OCI-LY1 (cell line): ENCODE data around the gene GNG2.

Experiments
- H2AFZ ChIP-seq: fragments of 200-600 bp; sonication (generic), shearing (Covaris generic); 2 replicates; pipeline ENCODE4 v1.6.0; 2014; ENCODE audit warnings: antibody characterized with exemption, mild to moderate bottlenecking, low read length
- H3F3A ChIP-seq: fragments of 200-600 bp; sonication (generic), shearing (Covaris generic); 2 replicates; pipeline ENCODE4 v1.6.0; 2014; ENCODE audit warnings: mild to moderate bottlenecking, antibody characterized with exemption, low read length, moderate library complexity; ENCODE audit not compliant: insufficient read depth
- H3K27ac ChIP-seq: fragments of 200-600 bp; sonication (generic); 2 replicates; pipeline ENCODE4 v1.5.1; 2014; ENCODE audit warnings: low read length, mixed run types, mild to moderate bottlenecking, low read depth; ENCODE audit not compliant: poor library complexity, severe bottlenecking
- H3K27me3 ChIP-seq: fragments of 200-600 bp; sonication (generic); 2 replicates; pipeline ENCODE4 v1.6.0; 2014; ENCODE audit warnings: antibody characterized with exemption, mild to moderate bottlenecking, low read length, moderate library complexity; ENCODE audit not compliant: insufficient read depth
- H3K36me3 ChIP-seq: fragments of 200-600 bp; sonication (generic); 2 replicates; pipeline ENCODE4 v1.6.1; 2014; ENCODE audit warnings: mild to moderate bottlenecking, antibody characterized with exemption, low read length, moderate library complexity, mixed read lengths; ENCODE audit not compliant: insufficient read depth
- H3K4me1 ChIP-seq: fragments of 200-600 bp; sonication (generic); 2 replicates; pipeline ENCODE4 v1.5.1; 2014; ENCODE audit warnings: mild to moderate bottlenecking, low read length, moderate library complexity; ENCODE audit not compliant: insufficient read depth, severe bottlenecking
- H3K4me2 ChIP-seq: fragments of 200-600 bp; sonication (generic), shearing (Covaris generic); 2 replicates; pipeline ENCODE4 v1.6.1; 2014; ENCODE audit warnings: low read length
- H3K4me3 ChIP-seq: fragments of 200-600 bp; sonication (generic); 2 replicates; pipeline ENCODE4 v1.5.1; 2014; ENCODE audit warnings: low read length, low read depth, mild to moderate bottlenecking, mixed read lengths; ENCODE audit not compliant: poor library complexity, severe bottlenecking
- H3K79me2 ChIP-seq: fragments of 200-600 bp; shearing (Covaris generic); 2 replicates; pipeline ENCODE4 v1.6.1; 2016; ENCODE audit warnings: mixed run types, low read length, mixed read lengths; ENCODE audit not compliant: insufficient read depth
- H3K9ac ChIP-seq: fragments of 200-600 bp; sonication (generic), shearing (Covaris generic); 2 replicates; pipeline ENCODE4 v1.6.1; 2014; ENCODE audit warnings: mild to moderate bottlenecking, low read length, mixed read lengths
- H3K9me2 ChIP-seq: fragments of 200-600 bp; sonication (generic), shearing (Covaris generic); 2 replicates; pipeline ENCODE4 v1.6.1; 2014; ENCODE audit warnings: low read depth, mild to moderate bottlenecking, low read length, mixed read lengths
- H3K9me3 ChIP-seq: fragments of 200-600 bp; shearing (Covaris generic); 2 replicates; pipeline ENCODE4 v1.6.1; 2014; ENCODE audit warnings: low read length, mixed read lengths
- H4K20me1 ChIP-seq: fragments of 200-600 bp; sonication (generic), shearing (Covaris generic); 2 replicates; pipeline ENCODE4 v1.6.0; 2016; ENCODE audit warnings: mild to moderate bottlenecking, low read length; ENCODE audit not compliant: insufficient read depth
- EZH2 ChIP-seq: fragments of 200-600 bp; sonication (generic), shearing (Covaris generic); IDR thresholded peaks from 2 replicates; pipeline ENCODE4 v1.8.0; 2017; ENCODE audit warnings: borderline replicate concordance, mixed run types, mild to moderate bottlenecking, antibody characterized with exemption, low read length, moderate library complexity, mixed read lengths
- TF ChIP-seq, protein P1 (sequence below): fragments of 200-600 bp; sonication (generic), shearing (Covaris generic); IDR thresholded peaks from 2 replicates; pipeline ENCODE4 v1.5.1; 2017; ENCODE audit warnings: mild to moderate bottlenecking, antibody characterized with exemption, low read length, moderate library complexity, mixed read lengths

The GNG2 gene

DNA sequence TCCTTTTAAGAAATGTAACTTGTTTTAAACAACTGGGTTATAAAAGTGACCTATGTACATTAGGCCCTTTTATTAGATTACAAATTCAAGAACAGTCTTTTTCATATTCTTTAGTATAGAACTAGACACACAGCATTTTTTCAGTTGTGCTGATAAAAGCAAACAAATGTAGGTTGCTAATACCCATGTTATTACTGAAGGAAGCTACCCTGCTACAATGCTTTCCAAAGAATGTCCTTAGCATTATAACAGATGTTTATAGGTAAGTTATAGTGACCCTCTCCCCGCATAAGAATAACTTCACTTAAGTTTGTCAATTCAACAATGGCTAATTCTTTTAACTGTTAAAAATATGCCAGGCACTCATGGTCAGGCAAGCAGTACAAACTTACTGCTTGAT lies 146.8 kb downstream of the GNG2 start:
- H3K4me2 ChIP-seq, result no peak overlapping the region
- no peaks in the 10 kb centered on the region for H3K9me3 ChIP-seq
- H3F3A ChIP-seq, result no peaks in the 10 kb centered on the region
- peaks cover 96% of the 10 kb centered on the region for H3K36me3 ChIP-seq
- no peak overlapping the region for H3K27ac ChIP-seq
- no peaks in the 10 kb centered on the region for H4K20me1 ChIP-seq
- TF ChIP-seq EZH2, result no peak
- TF ChIP-seq, protein P1, sequence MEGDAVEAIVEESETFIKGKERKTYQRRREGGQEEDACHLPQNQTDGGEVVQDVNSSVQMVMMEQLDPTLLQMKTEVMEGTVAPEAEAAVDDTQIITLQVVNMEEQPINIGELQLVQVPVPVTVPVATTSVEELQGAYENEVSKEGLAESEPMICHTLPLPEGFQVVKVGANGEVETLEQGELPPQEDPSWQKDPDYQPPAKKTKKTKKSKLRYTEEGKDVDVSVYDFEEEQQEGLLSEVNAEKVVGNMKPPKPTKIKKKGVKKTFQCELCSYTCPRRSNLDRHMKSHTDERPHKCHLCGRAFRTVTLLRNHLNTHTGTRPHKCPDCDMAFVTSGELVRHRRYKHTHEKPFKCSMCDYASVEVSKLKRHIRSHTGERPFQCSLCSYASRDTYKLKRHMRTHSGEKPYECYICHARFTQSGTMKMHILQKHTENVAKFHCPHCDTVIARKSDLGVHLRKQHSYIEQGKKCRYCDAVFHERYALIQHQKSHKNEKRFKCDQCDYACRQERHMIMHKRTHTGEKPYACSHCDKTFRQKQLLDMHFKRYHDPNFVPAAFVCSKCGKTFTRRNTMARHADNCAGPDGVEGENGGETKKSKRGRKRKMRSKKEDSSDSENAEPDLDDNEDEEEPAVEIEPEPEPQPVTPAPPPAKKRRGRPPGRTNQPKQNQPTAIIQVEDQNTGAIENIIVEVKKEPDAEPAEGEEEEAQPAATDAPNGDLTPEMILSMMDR, result no peak
- no peak overlapping the region for H3K4me3 ChIP-seq
- H3K27me3 ChIP-seq, result no peaks in the 10 kb centered on the region
- H3K9ac ChIP-seq, result no peak overlapping the region
- no peak overlapping the region for H2AFZ ChIP-seq
- no peaks in the 10 kb centered on the region for H3K9me2 ChIP-seq
- no peaks in the 10 kb centered on the region for H3K4me1 ChIP-seq
- no peaks in the 10 kb centered on the region for H3K79me2 ChIP-seq

DNA sequence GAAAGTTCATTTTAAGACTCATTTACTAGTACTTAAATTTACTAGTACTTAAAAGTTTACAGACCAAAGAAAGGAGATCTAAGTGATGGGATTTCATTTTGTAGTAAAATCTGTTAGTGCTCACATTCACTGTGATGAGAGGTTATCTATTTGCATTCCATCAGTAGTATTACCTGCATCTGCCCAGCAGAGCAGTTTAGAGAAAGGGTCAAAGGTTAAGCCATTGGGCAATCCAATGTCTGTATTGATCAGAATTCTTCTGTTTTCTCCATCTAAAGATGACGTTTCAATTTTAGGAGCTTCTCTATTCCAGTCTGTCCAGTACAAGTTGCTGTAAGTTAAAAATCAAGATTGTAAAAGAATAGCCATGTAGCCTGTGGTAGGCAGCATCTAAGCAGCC lies 147.2 kb downstream of the GNG2 start:
- Histone ChIP-seq H3K27ac (no peak overlapping the region), H3K9me2 (no peaks in the 10 kb centered on the region), H3K4me3 (no peak overlapping the region), H3K9ac (no peak overlapping the region), H3K79me2 (no peaks in the 10 kb centered on the region), H3F3A (no peaks in the 10 kb centered on the region), H3K4me2 (no peak overlapping the region), H4K20me1 (no peaks in the 10 kb centered on the region), H3K4me1 (no peaks in the 10 kb centered on the region), H3K36me3 (peaks cover 92% of the 10 kb centered on the region), H2AFZ (no peak overlapping the region), H3K9me3 (no peaks in the 10 kb centered on the region), H3K27me3 (no peaks in the 10 kb centered on the region)
- TF ChIP-seq EZH2, result no peak
- TF ChIP-seq, protein P1, result no peak

DNA sequence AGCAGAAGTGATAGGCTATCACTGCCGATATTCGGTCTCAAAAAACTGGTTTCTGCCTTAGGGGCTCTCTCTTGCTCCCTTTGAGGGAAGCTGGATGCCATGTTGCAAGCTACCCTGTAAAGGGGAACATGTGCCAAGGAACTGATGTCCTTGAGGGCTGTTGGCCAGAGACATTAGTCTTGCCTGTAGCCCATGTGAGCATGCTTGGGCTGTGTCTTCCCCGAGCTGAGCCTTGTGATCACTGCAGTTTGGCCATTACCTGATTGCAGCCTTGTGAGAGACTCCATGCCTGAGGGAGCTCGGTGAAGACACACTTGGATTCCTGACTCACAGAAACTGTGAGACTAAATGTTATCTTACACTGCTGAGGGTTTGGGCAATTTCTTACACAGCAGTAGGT lies 147.7 kb downstream of the GNG2 start:
- Histone ChIP-seq H3K79me2 (no peaks in the 10 kb centered on the region), H4K20me1 (no peaks in the 10 kb centered on the region), H2AFZ (no peak overlapping the region), H3K9me3 (no peaks in the 10 kb centered on the region), H3K27ac (no peak overlapping the region), H3K4me2 (no peak overlapping the region), H3K9ac (no peak overlapping the region), H3F3A (no peaks in the 10 kb centered on the region), H3K27me3 (no peaks in the 10 kb centered on the region), H3K4me3 (no peak overlapping the region), H3K9me2 (no peaks in the 10 kb centered on the region), H3K36me3 (peaks cover 87% of the 10 kb centered on the region), H3K4me1 (no peaks in the 10 kb centered on the region)
- TF ChIP-seq EZH2, result no peak
- TF ChIP-seq, protein P1, result no peak
